Esophagus mucosa (tissue), 1 donor: ENCODE data around the gene MTHFSD. TPM values are rescaled to one million over a fixed set of nuclear protein-coding genes. Genes with fewer than 3 reads are reported as not detected.

Experiments
- ATAC-seq: fragments of 200-7000 bp; cut with Tn5 transposase; one replicate; pipeline ENCODE4 v1.9.1; 2020
- total RNA-seq: library from RNA; stranded (reverse); gene quantifications from one replicate; pipeline ENCODE4 v1.2.4, GENCODE V29; 2023
- donor health status: DM: yes; HTN: yes; CAD: no.

MTHFSD gene
- total RNA-seq, 1 donor from 2014 or later: 11.2 TPM

- no peak for ATAC-seq
Observed at GRCh38 chr16:86569701-86570447, 14.8 kb upstream of the MTHFSD start.

GRCh38 chr16:86568677-86569623 is 13.9 kb upstream of the MTHFSD start:
- no peak for ATAC-seq

- ATAC-seq: no peak
Observed at GRCh38 chr16:86567701-86568581, 12.9 kb upstream of the MTHFSD start.

GRCh38 chr16:86566966-86567700 is 12.1 kb upstream of the MTHFSD start:
- ATAC-seq: peak; percentile 8

- no peak for ATAC-seq
Observed at GRCh38 chr16:86566601-86566965, 11.5 kb upstream of the MTHFSD start, which contains the start of gene FOXC2. FOXC2 (plus strand) TSS chr16:86566829; CDS start chr16:86567336, 507 bp downstream.

GRCh38 chr16:86565644-86566511 is 10.8 kb upstream of the MTHFSD start:
- ATAC-seq: no peak

GRCh38 chr16:86565181-86565631 is 10.2 kb upstream of the MTHFSD start:
- ATAC-seq: no peak

- peak; percentile 97 for ATAC-seq
Observed at GRCh38 chr16:86563469-86564345, 8.7 kb upstream of the MTHFSD start.

- no peak for ATAC-seq
Observed at GRCh38 chr16:86562356-86562755, 7.3 kb upstream of the MTHFSD start.

GRCh38 chr16:86559802-86560305 is 4.8 kb upstream of the MTHFSD start:
- no peak for ATAC-seq

- no peak for ATAC-seq
Observed at GRCh38 chr16:86558355-86559193, 3.5 kb upstream of the MTHFSD start.

- ATAC-seq: no peak
Observed at GRCh38 chr16:86557587-86557986, 2.6 kb upstream of the MTHFSD start.

GRCh38 chr16:86556576-86556975 is 1.5 kb upstream of the MTHFSD start:
- ATAC-seq: no peak

- ATAC-seq: no peak
Observed at GRCh38 chr16:86555704-86556075, 655 bp upstream of the MTHFSD start.

- ATAC-seq: no peak
Observed at GRCh38 chr16:86554599-86554916, 477 bp downstream of the MTHFSD start.

GRCh38 chr16:86553356-86553755 is 1.7 kb downstream of the MTHFSD start:
- no peak for ATAC-seq

GRCh38 chr16:86550281-86550680 is 4.8 kb downstream of the MTHFSD start:
- ATAC-seq: no peak

GRCh38 chr16:86549893-86550190 is 5.2 kb downstream of the MTHFSD start:
- ATAC-seq: no peak
